NCI-H187 (cell line): Measurements from ENCODE around the gene GNAT1.

Experiments used
- DNase-seq, 2 experiments: peaks; one replicate each; lab custom pipeline; 2025; lab: John Stamatoyannopoulos, UW

The GNAT1 gene

DNA sequence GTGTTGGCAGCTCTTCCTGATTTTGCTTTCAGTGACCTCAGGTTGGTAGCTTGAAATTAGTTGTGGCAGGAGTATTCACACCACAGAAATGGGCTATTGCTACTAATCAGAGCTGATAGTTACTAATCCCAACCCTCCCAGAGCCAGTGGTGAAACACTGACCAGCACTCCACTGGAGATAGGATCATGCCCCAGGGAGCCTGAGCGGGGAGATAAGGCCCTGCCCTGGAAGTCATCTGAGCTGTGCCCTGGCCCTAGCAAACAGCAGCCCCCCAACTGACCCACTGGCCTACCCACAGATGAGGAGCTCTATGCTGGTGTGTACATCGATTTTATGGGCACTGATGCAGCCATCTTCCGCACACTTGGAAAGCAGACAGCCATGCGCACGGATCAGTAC lies 9.4 kb upstream of the GNAT1 start:
- no peak for DNase-seq

DNA sequence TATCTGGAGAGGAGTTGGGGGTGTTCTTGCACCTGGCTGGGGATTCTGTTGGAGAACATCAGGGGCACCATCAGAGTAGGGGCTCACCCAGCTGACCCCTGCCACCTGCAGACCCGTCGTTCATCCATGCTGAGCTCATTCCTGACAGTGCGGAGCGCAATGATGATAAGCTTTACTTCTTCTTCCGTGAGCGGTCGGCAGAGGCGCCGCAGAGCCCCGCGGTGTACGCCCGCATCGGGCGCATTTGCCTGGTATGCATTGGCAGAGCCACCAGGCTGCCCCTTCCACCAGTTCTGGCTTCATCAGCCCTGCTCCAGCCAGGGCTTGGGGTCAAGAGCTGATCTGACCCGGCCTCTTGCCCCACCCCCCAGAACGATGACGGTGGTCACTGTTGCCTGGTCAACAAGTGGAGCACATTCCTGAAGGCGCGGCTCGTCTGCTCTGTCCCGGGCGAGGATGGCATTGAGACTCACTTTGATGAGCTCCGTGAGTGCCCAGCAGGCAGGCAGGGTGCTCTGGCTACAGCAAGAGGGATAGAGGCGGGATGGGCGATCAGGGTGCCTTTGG lies 8.8 kb upstream of the GNAT1 start:
- DNase-seq, result no peak

DNA sequence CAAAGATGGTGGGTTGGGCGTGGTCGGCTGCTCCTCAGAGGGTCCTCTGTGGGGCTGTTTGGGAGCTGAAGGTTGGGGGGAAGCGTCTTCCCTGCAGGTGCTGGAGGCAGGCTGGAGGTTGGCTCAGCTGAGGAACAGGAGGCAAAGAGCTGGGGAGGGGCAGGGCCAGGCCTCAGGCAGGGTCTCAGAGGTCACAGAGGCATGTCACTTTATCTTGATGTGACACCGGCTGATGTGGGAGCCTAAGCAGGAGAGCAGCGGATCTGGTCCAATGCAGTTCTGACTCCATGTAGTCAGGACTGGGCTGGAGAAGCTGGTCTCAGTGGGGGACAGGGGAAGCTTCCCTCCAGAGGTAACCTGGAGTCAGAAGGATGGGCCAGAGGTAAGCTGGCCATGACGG lies 7.7 kb upstream of the GNAT1 start:
- no peak for DNase-seq

DNA sequence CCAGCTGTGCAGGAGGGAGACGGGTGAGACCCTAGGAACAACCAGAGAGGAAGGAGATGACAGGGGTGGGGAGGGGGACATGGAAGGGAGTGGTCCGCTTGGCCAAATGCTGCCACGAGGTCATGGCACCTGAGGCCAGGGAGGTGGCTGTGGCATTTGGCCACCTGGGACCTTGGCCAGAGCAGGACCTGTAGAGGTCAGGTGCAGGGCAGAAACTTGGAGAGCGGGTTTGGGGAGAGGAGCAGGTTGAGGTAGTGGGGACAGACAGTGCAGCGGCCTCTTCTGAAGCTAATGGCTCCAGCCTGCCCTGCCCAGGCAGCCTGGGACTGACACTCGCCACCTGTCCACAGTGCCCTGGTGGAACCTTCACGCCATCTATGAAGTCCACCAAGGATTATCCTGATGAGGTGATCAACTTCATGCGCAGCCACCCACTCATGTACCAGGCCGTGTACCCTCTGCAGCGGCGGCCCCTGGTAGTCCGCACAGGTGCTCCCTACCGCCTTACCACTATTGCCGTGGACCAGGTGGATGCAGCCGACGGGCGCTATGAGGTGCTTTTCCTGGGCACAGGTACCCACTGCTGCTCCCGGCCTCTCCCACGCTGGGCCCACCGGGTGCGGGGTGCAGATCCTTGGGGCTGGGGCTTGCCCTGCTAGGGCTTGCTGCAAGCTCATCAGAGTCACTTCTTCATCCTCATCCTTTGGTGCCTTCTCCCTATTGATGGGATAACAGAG lies 7.0 kb upstream of the GNAT1 start:
- DNase-seq, result no peak

DNA sequence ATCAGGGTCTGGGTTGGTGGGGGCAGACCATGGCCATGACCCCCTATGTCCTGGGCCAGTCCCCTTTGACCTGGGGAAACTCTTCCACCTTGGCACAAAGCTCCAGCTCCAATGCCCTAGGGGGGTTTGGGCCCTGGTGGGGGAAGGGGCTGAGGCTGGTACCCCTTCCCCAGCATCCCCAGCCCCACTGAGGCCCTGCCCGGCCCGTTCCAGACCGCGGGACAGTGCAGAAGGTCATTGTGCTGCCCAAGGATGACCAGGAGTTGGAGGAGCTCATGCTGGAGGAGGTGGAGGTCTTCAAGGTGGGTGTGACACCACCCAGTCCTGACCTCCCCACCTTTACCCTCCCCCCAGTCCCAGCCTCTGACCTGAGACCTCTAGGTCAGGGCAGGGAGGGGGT lies 6.2 kb upstream of the GNAT1 start:
- DNase-seq, result no peak

DNA sequence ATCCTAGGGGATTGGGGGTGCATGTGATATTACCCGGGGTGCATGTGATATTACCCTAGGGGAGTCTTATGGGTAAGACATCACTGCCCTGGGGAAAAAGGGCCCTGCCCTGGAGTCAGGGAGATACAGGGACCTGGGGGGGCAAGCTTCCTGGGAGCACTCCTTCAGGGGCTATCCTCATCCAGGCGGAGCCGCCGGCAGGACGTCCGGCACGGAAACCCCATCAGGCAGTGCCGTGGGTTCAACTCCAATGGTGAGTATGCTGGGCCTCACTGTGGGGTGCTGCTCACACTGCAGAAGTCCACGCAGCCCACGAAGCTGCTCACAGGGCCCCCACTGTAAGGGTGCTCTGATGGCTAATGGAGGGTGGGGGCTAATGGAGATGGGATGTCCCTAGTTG lies 5.3 kb upstream of the GNAT1 start:
- DNase-seq, result no peak

DNA sequence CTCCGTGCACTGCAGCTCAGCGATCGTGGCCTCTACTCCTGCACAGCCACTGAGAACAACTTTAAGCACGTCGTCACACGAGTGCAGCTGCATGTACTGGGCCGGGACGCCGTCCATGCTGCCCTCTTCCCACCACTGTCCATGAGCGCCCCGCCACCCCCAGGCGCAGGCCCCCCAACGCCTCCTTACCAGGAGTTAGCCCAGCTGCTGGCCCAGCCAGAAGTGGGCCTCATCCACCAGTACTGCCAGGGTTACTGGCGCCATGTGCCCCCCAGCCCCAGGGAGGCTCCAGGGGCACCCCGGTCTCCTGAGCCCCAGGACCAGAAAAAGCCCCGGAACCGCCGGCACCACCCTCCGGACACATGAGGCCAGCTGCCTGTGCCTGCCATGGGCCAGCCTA lies 3.7 kb upstream of the GNAT1 start:
- DNase-seq, result no peak

DNA sequence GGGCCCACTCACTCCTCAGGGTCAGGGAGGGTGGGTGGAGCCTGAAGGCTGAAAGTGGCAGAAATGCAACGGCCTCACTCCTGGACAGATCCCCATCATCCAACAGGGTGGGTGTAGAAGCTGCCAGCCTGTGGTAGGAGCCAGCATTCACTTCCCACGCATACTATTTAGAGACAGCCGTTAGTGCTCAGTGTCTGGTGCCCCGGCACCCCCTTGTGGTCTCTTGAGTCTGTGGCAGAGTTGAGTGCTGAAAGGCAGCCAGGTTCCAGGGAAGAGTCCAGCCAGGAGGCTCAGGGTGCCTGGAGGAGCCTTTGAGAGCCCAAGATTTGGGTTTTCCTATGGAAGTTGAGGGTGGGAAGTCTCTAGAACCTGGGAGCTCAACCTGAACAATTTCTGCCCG lies 2.1 kb upstream of the GNAT1 start:
- DNase-seq, result no peak

DNA sequence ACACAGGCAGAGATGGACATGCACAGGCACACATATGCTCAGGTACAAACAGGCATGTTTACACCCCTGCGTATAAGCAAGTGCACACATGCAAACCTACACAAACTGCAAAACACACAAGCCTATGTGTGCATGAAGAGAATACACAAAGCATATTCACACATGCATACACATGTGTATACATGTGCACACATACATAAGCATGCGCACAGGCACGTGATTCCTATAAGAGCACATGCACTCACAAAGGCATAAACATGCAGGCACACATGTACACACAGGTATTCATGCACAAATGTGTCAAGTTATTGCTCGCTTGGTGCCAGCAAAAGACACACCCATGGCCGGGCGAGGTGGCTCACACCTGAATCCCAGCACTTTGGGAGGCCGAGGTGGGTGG lies 1.4 kb upstream of the GNAT1 start:
- DNase-seq, result no peak

DNA sequence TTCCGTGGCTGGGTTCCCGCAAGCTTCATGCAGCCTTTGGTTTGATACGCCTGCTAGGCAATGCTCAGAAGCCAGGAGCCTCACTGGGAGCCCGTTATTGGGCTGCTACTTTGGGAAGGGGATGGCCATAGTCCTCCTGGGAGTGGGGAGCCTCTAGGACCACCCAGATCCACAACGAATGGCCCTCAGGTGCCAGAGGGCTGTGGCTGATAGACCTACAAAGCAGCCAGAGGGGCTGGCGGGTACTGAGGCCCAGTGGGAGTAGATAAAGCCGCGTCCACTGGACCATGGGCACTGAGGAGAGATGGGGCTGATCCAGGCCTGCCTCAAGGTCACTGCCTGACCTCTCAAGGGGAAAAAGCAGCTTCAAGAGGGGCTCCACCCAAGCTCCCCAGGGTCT lies 714 bp downstream of the GNAT1 start:
- DNase-seq, result no peak

DNA sequence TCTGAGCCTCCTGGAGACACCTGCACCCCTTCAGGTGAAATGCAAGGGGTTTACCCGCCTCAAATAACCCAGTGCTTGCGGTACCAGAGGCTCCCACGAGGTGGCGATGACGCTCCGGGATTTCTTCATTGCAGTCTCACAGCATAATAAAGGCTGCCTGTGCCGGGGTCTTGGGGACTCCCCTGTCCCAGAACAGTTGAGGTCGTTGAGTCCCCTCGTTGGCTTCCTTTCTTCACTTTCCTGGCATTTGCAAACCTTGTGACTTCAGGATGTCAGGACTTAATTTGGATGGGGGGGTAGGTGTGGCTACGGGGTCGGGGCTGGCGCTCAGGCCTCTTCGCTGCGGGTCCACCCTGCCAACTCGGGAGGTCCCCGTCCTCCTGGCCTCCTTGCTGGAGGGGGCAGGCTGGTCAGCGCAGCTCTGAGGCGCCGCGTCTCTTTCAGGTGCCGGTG lies 1.3 kb downstream of the GNAT1 start:
- peak; percentile 48 to 53 for DNase-seq

DNA sequence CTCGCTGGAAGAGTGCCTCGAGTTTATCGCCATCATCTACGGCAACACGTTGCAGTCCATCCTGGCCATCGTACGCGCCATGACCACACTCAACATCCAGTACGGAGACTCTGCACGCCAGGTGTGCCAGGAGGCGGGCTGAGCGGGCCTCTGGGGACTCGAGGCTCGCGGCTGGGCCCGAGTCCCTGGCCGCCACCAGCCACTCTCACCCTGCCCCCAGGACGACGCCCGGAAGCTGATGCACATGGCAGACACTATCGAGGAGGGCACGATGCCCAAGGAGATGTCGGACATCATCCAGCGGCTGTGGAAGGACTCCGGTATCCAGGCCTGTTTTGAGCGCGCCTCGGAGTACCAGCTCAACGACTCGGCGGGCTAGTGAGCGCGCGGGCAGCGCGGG lies 1.9 kb downstream of the GNAT1 start:
- no peak for DNase-seq

DNA sequence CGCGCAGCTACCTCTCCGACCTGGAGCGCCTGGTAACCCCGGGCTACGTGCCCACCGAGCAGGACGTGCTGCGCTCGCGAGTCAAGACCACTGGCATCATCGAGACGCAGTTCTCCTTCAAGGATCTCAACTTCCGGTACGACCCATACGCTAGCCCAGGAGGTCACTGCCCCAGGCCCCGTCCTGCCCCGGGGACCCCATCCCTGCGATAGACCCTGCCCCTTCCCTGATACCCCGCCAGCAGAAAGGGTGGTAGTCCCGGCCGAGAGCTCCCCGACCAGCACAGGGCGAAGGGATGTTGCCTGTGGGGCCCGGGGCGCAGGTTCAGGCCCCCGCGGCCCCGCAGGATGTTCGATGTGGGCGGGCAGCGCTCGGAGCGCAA lies 2.3 kb downstream of the GNAT1 start:
- no peak for DNase-seq

DNA sequence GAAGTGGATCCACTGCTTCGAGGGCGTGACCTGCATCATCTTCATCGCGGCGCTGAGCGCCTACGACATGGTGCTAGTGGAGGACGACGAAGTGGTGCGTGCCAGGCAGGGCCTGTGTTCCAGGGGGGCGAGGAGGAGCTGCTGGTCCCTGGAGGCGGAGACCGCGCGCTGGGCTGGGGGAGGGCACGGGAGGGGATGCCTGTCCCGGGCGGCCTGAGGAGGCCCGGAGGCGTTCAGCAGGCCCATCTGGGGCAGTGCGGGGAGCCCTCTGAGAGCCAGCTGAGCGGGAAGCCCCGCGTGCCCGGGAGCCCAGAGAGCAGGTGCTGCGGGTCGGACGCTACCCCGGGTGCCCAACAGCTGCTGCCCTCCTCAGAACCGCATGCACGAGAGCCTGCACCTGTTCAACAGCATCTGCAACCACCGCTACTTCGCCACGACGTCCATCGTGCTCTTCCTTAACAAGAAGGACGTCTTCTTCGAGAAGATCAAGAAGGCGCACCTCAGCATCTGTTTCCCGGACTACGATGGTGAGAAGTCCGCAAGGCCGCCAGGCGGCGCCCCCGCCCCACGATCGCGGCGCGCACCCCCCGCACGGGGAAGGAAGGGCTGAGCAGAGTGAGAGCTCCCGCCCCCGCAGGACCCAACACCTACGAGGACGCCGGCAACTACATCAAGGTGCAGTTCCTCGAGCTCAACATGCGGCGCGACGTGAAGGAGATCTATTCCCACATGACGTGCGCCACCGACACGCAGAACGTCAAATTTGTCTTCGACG lies 2.9 kb downstream of the GNAT1 start:
- DNase-seq, result no peak

DNA sequence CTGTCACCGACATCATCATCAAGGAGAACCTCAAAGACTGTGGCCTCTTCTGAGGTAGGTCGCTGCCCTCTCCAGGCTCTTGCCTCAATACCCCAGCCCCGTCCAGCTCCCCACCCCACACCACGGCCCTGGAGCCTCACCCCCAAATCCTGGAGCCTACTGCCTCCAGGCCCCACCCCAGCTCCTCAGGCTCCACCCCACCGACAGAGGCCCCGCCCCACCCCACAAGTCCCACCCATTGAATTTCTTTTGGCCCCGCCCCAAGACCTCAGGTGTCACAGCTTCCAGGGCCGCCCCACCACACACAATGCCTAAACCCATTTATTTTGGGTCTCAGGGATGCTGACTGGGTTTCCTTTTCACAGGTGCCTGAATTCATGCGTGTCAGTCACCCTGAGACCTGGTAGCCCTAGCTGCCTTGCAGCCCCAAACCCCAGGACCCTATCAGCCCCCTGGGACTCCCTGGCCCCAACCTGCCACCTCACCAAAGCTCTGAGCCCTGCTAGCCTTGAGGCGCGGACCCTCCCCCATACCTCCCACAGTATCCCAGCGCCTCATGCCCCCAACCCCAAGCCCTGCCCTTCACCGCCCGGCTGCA lies 3.6 kb downstream of the GNAT1 start:
- no peak for DNase-seq

DNA sequence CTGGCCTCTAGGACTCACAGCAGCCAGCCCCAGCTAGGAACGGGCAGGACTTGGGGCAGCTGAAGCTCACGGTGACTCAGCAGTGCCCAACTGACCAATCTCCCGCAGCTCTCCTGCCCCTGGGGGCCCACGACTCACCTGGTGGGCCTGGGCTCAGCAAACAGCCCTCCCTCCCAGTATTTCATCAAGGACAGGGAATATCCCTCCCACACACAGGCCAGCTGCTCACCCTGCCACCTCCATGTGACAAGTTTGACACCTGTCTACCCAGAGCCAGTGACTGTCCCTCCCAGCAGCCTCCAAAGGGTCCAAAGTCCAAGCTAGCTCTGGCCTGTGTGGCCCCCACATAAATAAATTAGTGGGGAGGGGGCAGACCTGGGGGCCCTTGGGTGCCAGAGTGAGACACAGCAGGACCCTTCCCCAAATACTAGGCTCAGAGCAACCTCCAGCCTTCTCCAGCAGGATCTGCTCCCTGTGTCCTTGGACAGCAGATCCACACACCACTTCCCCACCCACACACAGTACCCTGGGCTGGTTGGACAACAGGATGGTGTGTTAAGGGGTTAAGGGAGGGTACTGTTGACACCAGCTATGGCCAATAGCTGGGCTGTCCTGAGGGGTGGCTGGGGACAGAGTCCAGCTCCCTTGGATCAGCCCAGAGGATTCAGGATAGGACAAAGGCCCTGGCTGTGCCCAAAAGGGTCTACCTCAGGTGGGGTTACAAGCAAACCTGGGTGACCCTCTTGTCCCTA lies 4.3 kb downstream of the GNAT1 start:
- DNase-seq, result no peak

DNA sequence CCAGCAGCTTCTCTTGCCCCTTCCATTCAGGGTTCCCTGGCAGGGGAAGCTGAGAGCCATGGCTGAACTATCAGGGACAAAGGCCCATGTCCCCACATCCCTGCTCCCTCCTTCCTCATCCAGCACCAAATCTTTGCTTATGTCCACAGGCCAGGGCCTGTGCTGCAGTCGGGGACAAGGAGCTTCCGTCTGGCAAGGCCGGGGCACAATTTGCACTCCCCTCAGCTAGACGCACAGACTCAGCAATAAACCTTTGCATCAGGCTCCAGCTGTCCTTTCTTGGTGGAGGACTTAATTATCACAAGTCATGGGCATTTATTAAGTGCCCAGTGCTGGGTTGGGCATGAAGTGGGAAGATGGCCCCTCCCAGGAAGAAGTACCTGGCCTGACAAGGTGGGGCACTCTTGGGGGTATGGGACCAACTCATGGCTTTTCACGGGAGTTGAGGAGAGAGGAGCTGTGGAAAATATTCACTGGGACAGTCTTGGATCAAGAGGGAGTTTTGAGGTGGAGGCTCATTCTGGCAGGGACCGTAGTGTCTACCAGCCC lies 4.9 kb downstream of the GNAT1 start:
- DNase-seq, result no peak

DNA sequence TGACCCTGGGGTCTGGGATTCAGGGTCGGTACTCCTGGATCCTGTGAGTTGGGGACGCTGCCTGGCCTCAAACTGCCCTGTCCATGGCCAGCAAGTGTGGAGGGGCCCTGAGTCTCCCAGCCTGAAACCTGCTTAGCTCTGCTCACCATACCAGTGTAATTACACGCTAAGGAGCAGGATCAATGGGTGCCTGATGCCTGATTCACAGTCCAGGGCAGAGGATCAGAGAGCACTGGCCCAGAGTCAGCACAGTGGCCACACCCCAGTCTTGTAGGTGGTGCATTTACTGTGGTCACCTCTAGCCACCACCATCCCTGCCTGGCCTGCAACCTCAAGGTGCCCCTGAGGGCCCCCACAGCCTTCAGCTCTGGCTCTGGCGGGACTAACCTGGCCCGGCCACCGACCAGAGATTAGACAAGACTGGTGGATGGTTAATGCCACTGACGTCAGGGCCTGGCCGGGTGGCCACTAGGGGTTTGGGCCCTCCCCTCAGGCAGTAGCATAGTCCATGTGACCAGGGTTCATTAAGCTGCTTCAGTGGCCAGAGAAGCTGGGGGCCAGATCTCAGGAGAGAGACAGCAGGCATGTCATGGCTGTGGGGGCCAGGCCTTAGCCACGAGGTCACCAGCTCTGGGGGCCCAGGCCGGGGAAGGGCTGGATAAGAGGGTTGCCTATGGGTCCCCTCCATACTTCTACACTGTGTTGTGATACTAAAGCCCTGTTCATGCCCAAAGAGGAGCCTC lies 10.3 kb downstream of the GNAT1 start:
- DNase-seq, result no peak

DNA sequence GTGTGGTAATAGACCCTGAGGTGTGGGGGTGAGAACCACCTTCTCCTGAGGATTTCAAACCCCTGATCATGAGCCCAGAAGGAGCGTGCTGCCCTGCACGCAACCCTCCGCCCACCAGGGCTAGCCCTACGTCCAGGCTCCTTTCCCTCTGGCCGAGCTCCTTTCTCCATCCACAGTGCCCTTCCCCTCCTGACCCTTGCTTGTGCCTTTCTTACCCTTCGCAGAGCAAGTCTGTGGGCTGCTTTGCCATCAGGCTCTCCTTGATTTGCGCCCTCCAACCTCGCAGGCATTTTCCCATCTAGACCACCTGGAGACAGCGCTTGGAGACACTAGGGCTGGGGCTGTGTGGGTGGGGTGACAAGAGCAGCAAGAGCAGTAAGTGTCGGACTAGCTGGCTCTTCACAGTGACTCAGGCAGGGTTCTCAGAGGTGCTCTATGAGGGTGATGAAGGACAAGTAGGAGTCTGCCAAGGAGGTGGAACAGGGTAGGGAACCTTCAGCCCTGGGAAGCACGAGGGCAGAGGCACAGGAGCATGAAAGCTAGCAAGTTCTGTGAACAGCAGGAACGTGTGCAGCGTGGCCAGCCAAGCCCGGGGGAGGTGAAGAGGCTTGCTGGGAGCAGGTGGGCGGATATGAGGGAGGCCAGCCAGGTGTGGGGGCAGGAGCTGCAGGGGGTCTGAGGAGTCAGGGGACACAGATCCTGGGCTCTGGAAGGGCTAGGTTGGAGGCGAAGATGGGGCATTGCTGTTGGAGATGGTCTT lies 11.1 kb downstream of the GNAT1 start:
- DNase-seq, result no peak

DNA sequence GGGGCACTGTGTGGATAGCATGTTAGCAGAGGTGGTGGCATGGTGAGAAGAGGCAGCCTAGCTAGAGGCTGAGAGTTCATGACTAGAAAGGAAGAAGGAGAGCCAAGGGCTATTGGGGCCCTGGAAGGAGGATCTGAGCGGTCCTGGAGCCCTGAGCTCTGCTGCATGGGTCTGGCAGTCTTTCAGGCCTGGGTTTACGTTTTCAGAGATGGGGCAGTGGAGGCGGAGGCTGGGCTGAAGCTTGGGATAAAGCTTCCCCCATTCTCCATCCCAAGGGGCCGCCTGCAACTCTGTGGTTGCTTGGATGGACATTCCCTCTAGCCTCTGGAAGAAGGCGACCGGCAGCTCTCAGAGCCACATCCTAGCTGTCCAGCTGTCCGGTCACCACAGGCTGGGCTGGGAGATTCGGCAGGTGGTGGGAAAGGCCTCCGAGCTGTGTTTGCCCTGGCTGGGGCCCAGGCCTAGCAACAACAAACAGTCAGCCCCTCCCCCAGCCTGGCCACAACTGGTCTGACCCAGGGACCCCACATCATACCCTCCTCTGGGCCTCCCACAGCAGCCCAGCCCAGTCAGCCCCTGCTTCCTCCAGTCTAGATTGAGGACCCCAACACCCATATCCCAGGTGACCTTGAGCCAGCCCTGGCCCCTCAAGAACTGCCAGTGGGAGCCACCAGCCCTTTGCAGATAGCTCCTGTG lies 11.9 kb downstream of the GNAT1 start:
- DNase-seq, result no peak
